GM21528 (cell line): Measurements from ENCODE around the gene GBP5.
A peak's percentile ranks its signal among the peaks of the same experiment; 100 is the strongest.

Experiments used
- ATAC-seq: cut with Tn5 transposase; IDR thresholded peaks from one replicate; pipeline ENCODE4 v1.9.1; 2021; ENCODE audit warnings: mild to moderate bottlenecking, moderate library complexity; ENCODE audit not compliant: unreplicated experiment, low FRiP score

GBP5 gene, protein sequence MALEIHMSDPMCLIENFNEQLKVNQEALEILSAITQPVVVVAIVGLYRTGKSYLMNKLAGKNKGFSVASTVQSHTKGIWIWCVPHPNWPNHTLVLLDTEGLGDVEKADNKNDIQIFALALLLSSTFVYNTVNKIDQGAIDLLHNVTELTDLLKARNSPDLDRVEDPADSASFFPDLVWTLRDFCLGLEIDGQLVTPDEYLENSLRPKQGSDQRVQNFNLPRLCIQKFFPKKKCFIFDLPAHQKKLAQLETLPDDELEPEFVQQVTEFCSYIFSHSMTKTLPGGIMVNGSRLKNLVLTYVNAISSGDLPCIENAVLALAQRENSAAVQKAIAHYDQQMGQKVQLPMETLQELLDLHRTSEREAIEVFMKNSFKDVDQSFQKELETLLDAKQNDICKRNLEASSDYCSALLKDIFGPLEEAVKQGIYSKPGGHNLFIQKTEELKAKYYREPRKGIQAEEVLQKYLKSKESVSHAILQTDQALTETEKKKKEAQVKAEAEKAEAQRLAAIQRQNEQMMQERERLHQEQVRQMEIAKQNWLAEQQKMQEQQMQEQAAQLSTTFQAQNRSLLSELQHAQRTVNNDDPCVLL

DNA sequence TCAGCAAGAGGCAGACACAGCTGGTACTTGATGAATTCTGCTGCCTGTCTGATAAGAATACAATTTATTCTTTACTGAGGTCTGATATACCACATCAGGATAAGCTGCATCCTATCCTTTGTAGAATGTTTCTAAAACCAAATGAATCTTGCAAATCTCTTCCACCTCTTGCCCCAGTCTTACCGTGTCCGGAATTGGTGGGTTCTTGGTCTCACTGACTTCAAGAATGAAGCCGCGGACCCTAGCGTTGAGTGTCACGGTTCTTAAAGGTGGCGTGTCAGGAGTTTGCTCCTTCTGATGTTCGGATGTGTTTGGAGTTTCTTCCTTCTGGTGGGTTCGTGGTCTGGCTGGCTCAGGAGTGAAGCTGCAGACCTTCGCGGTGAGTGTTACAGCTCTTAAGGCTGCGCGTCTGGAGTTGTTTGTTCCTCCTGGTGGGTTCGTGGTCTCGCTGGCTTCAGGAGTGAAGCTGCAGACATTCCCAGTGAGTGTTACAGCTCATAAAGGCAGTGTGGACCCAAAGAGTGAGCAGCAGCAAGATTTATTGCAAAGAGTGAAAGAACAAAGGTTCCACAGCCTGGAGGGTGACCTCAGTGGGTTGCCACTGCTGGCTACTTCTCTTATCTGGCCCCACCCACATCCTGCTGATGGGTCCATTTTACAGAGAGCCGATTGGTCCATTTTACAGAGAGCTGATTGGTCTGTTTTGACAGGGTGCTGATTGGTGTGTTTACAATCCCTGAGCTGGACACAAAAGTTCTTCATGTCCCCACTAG is at the start of gene GBP5:
TSS of gene GBP5 (minus strand) at position 592 of the 773 bp plus-strand sequence. CDS start 3,305 bp downstream, outside the sequence.
- peak; percentile 81 for ATAC-seq

DNA sequence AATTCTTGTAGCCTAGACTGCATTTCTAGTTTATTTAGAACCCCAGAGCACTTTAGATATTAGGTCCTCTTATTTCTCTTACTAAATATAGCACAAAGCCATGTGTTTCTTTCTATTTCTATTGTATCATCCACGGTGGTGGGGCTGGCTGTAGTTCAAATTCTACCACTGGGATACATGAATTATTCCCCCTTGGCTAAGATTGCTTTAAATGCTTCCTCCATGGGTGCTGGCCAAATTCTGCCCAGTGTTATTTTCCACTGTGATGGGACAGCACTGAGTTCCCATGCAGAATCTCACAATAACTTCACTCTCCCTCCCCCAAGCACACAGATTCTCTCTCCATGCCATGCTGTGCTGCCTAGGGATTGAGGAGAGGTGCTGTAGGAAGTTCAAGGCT is 49.7 kb upstream of the GBP5 start:
- ATAC-seq, result no peak

- no peak for ATAC-seq
Measured at GRCh38 chr1:89312572-89312971, 39.9 kb upstream of the GBP5 start.

- ATAC-seq, result no peak
Measured at GRCh38 chr1:89311757-89312156, 39.1 kb upstream of the GBP5 start.

DNA sequence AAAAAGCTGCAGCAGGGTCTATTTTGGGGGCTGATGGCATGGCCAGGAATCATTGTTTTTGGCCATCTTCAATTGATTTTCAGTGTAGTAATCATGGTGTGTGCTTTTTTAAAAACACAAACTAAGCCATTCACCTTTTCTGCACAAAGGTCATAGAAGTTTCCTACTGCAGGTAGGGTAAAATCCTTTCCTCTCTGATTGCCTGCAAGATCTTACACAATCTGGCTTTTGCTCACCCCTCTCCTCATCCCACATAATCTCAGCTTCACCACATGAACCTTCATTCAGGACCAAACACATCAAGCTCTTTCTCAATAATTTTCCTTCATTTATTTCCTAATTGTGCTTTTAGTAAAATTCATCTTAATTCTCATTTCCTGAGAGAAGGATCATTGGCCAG is 38.3 kb upstream of the GBP5 start:
- ATAC-seq, result peak; percentile 29

- peak; percentile 73 for ATAC-seq
Measured at GRCh38 chr1:89310505-89310904, 37.8 kb upstream of the GBP5 start.

DNA sequence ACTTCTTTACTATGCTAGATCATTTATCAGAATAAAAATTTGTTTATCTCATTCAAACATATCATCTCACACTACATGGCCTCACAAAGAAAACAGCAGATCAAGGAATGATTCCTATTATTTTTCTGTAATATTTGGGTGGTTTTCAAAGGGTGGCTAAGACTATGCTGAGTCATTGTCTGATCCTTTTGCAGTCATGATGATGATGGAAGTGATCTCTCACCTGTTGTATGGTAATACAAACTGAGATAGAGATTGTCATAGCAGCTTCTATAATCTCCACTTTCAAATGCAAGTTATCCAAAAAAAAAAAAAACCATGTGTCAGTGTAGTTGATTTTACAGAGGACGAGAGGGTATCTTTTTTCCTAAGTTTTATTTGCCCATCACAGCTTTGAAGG is 37.2 kb upstream of the GBP5 start:
- ATAC-seq, result no peak

GRCh38 chr1:89306273-89306672 is 33.6 kb upstream of the GBP5 start:
- ATAC-seq, result no peak

GRCh38 chr1:89305493-89305892 is 32.8 kb upstream of the GBP5 start:
- no peak for ATAC-seq

- ATAC-seq, result no peak
Measured at GRCh38 chr1:89304572-89305230, 32.0 kb upstream of the GBP5 start.

DNA sequence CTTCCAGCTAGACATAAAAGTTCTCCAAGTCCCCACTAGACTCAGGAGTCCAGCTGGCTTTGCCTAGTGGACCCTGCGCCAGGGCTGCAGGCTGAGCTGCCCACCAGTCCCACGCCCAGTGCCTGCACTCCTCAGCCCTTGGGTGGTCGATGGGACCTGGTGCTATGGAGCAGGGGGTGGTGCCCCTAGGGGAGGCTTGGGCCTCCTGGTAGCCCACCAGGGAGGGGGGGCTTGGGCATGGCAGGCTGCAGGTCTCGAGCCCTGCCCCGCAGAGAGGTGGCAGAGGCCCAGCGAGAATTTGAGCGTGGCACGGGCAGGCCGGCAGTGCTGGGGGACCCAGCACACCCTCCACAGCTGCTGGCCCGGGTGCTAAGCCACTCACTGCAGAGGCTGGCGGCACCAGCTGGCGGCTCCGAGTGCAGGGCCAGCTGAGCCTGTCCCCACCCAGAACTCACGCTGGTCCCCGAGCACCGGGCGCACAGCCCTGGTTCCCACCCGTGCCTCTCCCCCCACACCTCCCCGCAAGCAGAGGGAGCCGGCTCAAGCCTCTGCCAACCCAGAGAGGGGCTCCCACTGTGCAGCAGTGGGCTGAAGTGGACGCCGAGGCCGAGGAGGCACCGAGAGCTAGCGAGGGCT is 30.2 kb upstream of the GBP5 start:
- ATAC-seq, result no peak

DNA sequence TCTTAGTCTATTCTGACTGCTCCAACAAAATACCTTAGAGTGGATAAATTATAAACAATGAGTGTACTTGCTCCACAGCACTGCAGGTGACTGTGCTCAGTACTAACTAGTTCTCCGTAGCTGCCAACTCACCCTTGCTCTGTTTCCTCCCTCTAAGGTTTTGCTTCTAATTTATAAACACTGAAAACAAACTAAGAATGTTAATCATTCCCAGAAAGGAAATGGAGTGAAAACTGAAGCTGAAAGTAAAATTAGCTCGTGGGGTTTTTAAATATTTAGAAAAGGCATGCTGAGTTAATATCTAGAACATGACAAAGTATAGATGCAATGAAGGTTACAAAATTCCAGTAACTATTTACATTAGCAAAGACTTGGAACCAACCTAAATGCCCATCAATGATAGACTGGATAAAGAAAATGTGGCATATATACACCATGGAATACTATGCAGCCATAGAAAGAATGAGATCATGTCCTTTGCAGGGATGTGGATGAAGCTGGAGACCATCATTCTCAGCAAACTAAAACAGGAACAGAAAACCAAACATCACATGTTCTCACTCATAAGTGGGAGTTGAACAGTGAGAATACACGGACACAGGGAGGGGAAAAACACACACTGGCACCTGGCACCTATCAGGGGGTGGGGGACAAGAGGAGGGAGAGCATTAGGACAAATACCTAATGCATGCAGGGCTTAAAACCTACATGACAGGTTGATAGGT is 27.2 kb upstream of the GBP5 start:
- peak; percentile 93 for ATAC-seq

DNA sequence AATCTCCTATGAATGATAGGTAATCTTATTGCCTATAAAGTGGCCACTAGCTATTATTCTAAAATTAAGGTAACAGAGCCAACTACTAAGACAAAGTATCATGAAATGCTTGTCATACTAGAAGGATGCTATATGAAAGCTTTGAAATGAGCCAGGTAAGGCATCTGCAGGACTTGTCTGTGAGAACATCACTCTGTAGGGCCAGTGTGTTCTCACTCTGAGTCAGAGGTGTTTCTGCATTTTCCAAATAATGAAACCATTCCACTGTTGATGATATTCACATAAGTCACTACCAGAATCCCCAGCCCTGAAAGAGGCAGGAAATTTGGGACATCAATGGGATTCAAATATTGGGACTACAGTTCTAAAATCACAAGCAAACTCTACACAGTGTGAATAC is 25.8 kb upstream of the GBP5 start:
- ATAC-seq, result no peak

DNA sequence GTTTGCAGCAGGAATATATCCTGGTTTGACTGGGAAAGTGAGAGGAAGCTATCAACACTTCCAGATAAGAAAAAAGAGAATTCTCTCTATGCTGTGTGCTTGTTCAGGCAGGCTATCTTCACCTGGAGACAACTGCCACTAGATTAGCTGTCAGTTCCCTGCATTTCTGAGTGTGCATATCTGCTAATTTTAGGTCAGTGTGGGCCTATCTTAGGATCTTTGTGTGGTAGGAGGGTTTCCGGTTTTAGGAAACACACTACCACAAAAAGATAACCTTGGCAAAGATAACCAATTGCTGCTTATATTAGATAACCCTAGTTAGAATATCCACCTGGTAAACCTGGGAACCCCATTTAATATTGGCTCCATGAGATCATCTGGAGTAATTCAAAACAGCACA is 22.5 kb upstream of the GBP5 start:
- ATAC-seq, result no peak

DNA sequence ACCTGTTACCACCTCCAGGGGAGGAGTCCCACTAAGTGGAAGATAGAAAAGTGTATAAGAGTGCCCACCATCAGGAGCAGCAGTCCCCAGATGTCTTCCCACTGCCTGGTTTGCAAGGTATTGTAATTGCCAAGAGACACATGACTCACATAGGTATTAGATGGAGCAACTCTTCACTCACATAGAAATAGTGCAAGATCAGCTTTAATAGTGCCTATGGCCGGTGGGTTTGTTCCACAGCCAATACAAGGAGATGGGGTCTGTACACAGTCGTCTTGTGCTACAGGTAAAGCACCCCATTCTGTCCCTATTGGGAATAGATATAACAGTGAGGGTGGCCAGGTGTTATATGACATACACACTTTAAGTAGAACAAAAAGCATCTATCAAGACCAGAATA is 18.6 kb upstream of the GBP5 start:
- ATAC-seq, result no peak

- no peak for ATAC-seq
Measured at GRCh38 chr1:89288051-89288340, 15.3 kb upstream of the GBP5 start.

DNA sequence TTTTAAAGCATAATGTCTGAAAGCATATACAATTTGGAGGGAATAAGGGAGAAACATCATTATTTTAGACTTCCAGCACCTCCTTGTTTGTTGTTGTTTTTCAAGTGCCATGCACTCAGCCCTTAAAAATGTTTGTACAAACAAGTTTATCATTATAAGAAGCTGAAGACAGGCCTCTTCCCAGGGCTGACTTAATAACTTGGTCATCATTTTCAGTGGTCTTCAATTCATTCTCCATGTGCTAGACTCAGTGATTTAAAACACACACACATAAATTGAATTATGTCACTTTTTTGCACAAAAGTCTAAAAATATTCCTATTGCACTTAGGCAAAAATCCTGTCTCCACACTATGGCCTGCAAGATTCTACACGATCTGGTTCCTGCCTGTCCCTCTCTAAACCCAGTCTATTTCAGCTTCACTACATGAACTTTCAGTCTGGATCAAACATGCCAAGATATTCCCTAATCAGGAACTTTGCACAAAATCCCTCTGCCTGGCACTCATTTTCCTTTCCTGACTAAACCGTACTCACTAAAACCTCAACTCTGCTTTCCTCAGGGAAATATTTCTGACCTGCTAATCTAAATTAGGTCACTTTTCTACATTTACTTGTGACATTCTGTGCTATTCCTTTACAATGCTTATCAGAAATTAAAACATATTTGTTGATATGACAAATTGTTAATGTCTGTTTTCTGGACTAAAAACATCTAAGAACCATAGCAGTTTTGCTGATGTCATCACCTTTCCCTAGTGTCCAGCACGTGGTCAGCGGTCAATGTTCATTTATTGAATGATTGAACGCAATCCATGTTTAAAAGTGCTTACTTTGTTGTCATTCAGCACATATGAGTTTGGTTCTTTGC is 14.8 kb upstream of the GBP5 start:
- ATAC-seq, result peak; percentile 39

GRCh38 chr1:89286549-89287180 is 14.0 kb upstream of the GBP5 start:
- peak; percentile 92 for ATAC-seq
